ENCODE data around the gene PDCD4. TPM values are rescaled to one million over a fixed set of nuclear protein-coding genes. Genes with fewer than 3 reads are reported as not detected.

Gene PDCD4
- total RNA-seq, 1 experiment from 2014 or later, result 32.7 TPM

DNA sequence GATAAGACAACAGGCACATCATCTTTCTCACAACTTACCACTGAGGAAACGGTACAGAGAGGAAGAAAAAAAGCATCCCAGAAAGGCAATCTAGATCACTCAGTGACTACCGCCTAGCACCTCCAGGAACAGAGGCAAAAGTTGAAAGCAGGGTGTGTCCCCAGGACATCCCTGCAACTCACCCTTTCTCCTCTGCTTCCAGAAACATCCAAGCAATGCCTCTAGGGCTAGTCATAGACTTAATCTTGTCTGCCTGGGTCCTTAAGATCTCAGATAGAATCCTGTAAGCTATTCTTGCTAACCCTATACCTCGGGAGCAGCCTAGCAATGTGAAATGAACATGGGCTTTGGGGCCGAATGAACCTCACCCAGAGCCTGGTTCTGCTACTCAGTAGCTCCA, 18.8 kb upstream of the PDCD4 start (continued):
- TF ChIP-seq, protein P1, sequence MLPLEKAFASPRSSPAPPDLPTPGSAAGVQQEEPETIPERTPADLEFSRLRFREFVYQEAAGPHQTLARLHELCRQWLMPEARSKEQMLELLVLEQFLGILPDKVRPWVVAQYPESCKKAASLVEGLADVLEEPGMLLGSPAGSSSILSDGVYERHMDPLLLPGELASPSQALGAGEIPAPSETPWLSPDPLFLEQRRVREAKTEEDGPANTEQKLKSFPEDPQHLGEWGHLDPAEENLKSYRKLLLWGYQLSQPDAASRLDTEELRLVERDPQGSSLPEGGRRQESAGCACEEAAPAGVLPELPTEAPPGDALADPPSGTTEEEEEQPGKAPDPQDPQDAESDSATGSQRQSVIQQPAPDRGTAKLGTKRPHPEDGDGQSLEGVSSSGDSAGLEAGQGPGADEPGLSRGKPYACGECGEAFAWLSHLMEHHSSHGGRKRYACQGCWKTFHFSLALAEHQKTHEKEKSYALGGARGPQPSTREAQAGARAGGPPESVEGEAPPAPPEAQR (CRISPR knock-in tag; IDR thresholded peaks at IDR 0.05), result no peak

DNA sequence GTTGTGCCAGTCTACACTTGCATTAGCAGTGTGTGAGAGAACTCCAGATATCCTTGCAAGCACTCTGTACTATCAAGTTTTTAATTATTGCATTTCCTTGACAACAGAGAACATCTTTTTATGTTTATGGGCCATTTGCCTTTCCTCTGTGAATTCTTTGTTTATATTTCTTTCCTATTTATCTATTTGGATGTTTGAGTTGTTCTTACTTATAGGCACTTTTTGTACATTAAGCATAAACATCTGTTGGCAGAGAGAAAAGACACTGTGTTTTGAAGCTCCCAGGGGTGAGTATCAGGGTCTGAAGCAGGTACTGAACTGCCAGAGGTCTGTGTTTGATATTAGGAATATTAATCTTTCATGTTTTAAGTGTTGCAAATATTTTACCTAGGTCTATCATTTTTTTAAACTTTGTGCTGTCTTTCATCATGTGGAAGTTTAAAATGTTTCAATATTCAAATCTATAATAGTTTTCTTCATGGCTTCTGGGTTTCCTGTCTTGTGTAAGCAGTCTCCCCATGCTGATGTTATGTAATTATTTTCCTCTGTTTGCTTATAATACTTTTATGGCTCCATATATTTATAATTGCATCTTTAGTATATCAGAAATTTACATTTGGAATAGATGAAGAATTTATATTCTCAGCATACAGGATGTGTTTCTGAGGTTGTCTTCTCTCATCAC, 17.7 kb upstream of the PDCD4 start:
- ATAC-seq, result no peak
- ChIA-PET POLR2A (no interaction called here), CTCF (no interaction called here)
- Mint-ChIP-seq H3K36me3 (no peaks in the 10 kb centered on the region), H3K4me3 (no peak overlapping the region), H3K27me3 (ENCODE audit: low read depth) (no peaks in the 10 kb centered on the region), H3K27ac (no peak overlapping the region), H3K9me3 (peaks cover 7% of the 10 kb centered on the region), H3K4me1 (0 out of 2 replicates have a peak, but pooled peaks cover 3% of the 10 kb centered on the region)
- no peak for DNase-seq (ENCODE audit: low spot score)
- TF ChIP-seq MXD4 (CRISPR knock-in tag; IDR thresholded peaks at IDR 0.05; ENCODE audit: borderline replicate concordance) (no peak), ZNF219 (CRISPR knock-in tag; IDR thresholded peaks at IDR 0.05; ENCODE audit: borderline replicate concordance) (no peak), ZNF232 (CRISPR knock-in tag; IDR thresholded peaks at IDR 0.05) (no peak), GRHL2 (CRISPR knock-in tag; IDR thresholded peaks at IDR 0.05; ENCODE audit: insufficient replicate concordance, severe bottlenecking) (no peak), NFYB (CRISPR knock-in tag; conservative IDR thresholded peaks at IDR 0.05; ENCODE audit: low read depth) (no peak), ZNF263 (CRISPR knock-in tag; IDR thresholded peaks at IDR 0.05; ENCODE audit: low read depth) (no peak), SMAD4 (CRISPR knock-in tag; IDR thresholded peaks at IDR 0.05) (no peak), KAT7 (CRISPR knock-in tag; IDR thresholded peaks at IDR 0.05; ENCODE audit: borderline replicate concordance) (no peak), IRF2 (CRISPR knock-in tag; IDR thresholded peaks at IDR 0.05; ENCODE audit: borderline replicate concordance, low read depth) (no peak), CREM (CRISPR knock-in tag; IDR thresholded peaks at IDR 0.05) (no peak), TP53 (CRISPR knock-in tag; IDR thresholded peaks at IDR 0.05) (no peak), NR2C2 (CRISPR knock-in tag; IDR thresholded peaks at IDR 0.05) (no peak), SMAD3 (CRISPR knock-in tag; IDR thresholded peaks at IDR 0.05; ENCODE audit: borderline replicate concordance) (no peak)
- TF ChIP-seq, protein P2, sequence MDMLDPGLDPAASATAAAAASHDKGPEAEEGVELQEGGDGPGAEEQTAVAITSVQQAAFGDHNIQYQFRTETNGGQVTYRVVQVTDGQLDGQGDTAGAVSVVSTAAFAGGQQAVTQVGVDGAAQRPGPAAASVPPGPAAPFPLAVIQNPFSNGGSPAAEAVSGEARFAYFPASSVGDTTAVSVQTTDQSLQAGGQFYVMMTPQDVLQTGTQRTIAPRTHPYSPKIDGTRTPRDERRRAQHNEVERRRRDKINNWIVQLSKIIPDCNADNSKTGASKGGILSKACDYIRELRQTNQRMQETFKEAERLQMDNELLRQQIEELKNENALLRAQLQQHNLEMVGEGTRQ (CRISPR knock-in tag; IDR thresholded peaks at IDR 0.05), result no peak
- TF ChIP-seq, protein P3, sequence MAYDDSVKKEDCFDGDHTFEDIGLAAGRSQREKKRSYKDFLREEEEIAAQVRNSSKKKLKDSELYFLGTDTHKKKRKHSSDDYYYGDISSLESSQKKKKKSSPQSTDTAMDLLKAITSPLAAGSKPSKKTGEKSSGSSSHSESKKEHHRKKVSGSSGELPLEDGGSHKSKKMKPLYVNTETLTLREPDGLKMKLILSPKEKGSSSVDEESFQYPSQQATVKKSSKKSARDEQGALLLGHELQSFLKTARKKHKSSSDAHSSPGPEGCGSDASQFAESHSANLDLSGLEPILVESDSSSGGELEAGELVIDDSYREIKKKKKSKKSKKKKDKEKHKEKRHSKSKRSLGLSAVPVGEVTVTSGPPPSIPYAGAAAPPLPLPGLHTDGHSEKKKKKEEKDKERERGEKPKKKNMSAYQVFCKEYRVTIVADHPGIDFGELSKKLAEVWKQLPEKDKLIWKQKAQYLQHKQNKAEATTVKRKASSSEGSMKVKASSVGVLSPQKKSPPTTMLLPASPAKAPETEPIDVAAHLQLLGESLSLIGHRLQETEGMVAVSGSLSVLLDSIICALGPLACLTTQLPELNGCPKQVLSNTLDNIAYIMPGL (CRISPR knock-in tag; IDR thresholded peaks at IDR 0.05), result no peak
- TF ChIP-seq, protein P4, sequence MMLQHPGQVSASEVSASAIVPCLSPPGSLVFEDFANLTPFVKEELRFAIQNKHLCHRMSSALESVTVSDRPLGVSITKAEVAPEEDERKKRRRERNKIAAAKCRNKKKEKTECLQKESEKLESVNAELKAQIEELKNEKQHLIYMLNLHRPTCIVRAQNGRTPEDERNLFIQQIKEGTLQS (CRISPR knock-in tag; conservative IDR thresholded peaks at IDR 0.05), result no peak
- TF ChIP-seq, protein P5, sequence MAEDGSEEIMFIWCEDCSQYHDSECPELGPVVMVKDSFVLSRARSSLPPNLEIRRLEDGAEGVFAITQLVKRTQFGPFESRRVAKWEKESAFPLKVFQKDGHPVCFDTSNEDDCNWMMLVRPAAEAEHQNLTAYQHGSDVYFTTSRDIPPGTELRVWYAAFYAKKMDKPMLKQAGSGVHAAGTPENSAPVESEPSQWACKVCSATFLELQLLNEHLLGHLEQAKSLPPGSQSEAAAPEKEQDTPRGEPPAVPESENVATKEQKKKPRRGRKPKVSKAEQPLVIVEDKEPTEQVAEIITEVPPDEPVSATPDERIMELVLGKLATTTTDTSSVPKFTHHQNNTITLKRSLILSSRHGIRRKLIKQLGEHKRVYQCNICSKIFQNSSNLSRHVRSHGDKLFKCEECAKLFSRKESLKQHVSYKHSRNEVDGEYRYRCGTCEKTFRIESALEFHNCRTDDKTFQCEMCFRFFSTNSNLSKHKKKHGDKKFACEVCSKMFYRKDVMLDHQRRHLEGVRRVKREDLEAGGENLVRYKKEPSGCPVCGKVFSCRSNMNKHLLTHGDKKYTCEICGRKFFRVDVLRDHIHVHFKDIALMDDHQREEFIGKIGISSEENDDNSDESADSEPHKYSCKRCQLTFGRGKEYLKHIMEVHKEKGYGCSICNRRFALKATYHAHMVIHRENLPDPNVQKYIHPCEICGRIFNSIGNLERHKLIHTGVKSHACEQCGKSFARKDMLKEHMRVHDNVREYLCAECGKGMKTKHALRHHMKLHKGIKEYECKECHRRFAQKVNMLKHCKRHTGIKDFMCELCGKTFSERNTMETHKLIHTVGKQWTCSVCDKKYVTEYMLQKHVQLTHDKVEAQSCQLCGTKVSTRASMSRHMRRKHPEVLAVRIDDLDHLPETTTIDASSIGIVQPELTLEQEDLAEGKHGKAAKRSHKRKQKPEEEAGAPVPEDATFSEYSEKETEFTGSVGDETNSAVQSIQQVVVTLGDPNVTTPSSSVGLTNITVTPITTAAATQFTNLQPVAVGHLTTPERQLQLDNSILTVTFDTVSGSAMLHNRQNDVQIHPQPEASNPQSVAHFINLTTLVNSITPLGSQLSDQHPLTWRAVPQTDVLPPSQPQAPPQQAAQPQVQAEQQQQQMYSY (CRISPR knock-in tag; IDR thresholded peaks at IDR 0.05), result no peak
- TF ChIP-seq, protein P1 (CRISPR knock-in tag; IDR thresholded peaks at IDR 0.05), result no peak
- TF ChIP-seq, protein P6, sequence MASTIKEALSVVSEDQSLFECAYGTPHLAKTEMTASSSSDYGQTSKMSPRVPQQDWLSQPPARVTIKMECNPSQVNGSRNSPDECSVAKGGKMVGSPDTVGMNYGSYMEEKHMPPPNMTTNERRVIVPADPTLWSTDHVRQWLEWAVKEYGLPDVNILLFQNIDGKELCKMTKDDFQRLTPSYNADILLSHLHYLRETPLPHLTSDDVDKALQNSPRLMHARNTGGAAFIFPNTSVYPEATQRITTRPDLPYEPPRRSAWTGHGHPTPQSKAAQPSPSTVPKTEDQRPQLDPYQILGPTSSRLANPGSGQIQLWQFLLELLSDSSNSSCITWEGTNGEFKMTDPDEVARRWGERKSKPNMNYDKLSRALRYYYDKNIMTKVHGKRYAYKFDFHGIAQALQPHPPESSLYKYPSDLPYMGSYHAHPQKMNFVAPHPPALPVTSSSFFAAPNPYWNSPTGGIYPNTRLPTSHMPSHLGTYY (CRISPR knock-in tag; IDR thresholded peaks at IDR 0.05), result no peak

Measured in WTC11 (cell line).